Transverse colon (tissue), 4 donors: ENCODE measurements around the gene TECTA.

Experiments used
- CTCF ChIP-seq, 5 experiments: fragments of 200-600 bp in 3 of 5; fragments of 450-650 bp in 2 of 5; sonication (generic) in 3 of 5; IDR thresholded peaks; 1 replicate in 2 of 5; 2 replicates in 3 of 5; pipeline ENCODE4 v1.5.1; 2016 to 2017; ENCODE audit warnings: antibody characterized with exemption in 5 of 5, inconsistent platforms in 3 of 5, mild to moderate bottlenecking in 2 of 5, moderate library complexity in 1 of 5
- POLR2A ChIP-seq: fragments of 450-650 bp; IDR thresholded peaks from one replicate; pipeline ENCODE4 v1.6.1; 2016; ENCODE audit warnings: antibody characterized with exemption, mild to moderate bottlenecking, moderate library complexity
- POLR2AphosphoS5 ChIP-seq, 3 donors: sonication (generic); formaldehyde crosslinking; IDR thresholded peaks; one replicate each; pipeline ENCODE4 v1.6.1; 2016; ENCODE audit warnings: antibody characterized with exemption in 3 of 3

GRCh38 chr11:121213362-121213893 lies 112.4 kb downstream of the TECTA start:
- TF ChIP-seq CTCF (IDR thresholded peaks at IDR 0.05) = no peak
- TF ChIP-seq POLR2A = no peak
- TF ChIP-seq POLR2AphosphoS5 (IDR thresholded peaks at IDR 0.05) = no peak
